Karpas-422 (cell line): ENCODE measurements around the gene INTS11. TPM values are rescaled to one million over a fixed set of nuclear protein-coding genes. Genes with fewer than 3 reads are reported as not detected.

ENCODE experiments used
- DNase-seq: peaks from one replicate; pipeline ENCODE4 v3.0.0-alpha.2; 2015
- H2AFZ ChIP-seq: fragments of 200-600 bp; sonication (generic); 2 replicates; pipeline ENCODE4 v1.6.1; 2014; ENCODE audit warnings: antibody characterized with exemption, low read length, mixed read lengths
- H3K27ac ChIP-seq: fragments of 200-600 bp; sonication (generic); 2 replicates; pipeline ENCODE4 v1.5.1; 2014; ENCODE audit warnings: mild to moderate bottlenecking, low read length, moderate library complexity
- H3K27me3 ChIP-seq: fragments of 200-600 bp; sonication (generic); 2 replicates; pipeline ENCODE4 v1.6.1; 2014; ENCODE audit warnings: low read length, mixed read lengths
- H3K36me3 ChIP-seq: fragments of 200-600 bp; sonication (generic); 2 replicates; pipeline ENCODE4 v1.6.1; 2014; ENCODE audit warnings: low read length, mixed read lengths; ENCODE audit not compliant: insufficient read depth
- H3K4me1 ChIP-seq: fragments of 200-600 bp; sonication (generic); 2 replicates; pipeline ENCODE4 v1.6.1; 2014; ENCODE audit warnings: mild to moderate bottlenecking, low read length, mixed read lengths
- H3K4me2 ChIP-seq: fragments of 200-600 bp; sonication (generic); 2 replicates; pipeline ENCODE4 v1.6.1; 2014; ENCODE audit warnings: low read length, low read depth, mild to moderate bottlenecking; ENCODE audit not compliant: poor library complexity, severe bottlenecking
- H3K4me3 ChIP-seq: fragments of 200-600 bp; sonication (generic); 2 replicates; pipeline ENCODE4 v1.5.1; 2014; ENCODE audit warnings: mild to moderate bottlenecking, antibody characterized with exemption, low read length, mixed read lengths
- H3K79me2 ChIP-seq: fragments of 200-600 bp; sonication (generic); 2 replicates; pipeline ENCODE4 v1.6.1; 2014; ENCODE audit warnings: mild to moderate bottlenecking, low read length, mixed read lengths
- H3K9ac ChIP-seq: fragments of 200-600 bp; sonication (generic); 2 replicates; pipeline ENCODE4 v1.6.0; 2014; ENCODE audit warnings: low read length
- H3K9me2 ChIP-seq: fragments of 200-600 bp; sonication (generic), shearing (Covaris generic); replicated peaks from 2 replicates; pipeline ENCODE4 v1.6.0; 2014; ENCODE audit warnings: mild to moderate bottlenecking, low read length, moderate library complexity; ENCODE audit not compliant: insufficient read depth
- H3K9me3 ChIP-seq: fragments of 300-700, 200-600 bp; sonication (generic); 2 replicates; pipeline ENCODE4 v1.6.1; 2014; ENCODE audit warnings: low read length, mixed read lengths
- H4K20me1 ChIP-seq: fragments of 200-600 bp; sonication (generic); 2 replicates; pipeline ENCODE4 v1.6.1; 2014; ENCODE audit warnings: mild to moderate bottlenecking, antibody characterized with exemption, low read length, low read depth; ENCODE audit not compliant: insufficient read depth
- total RNA-seq: library from RNA; depleted of rRNA; stranded (reverse); fragments of >200 nt; shearing (Covaris generic); gene quantifications from 2 replicates; pipeline ENCODE4 v1.2.3, GENCODE V29; 2014; ENCODE audit warnings: low replicate concordance

Gene INTS11
- total RNA-seq, 1 experiment from 2014 or later = 69.8 TPM

- no peaks in the 10 kb centered on the region for H3K27me3 ChIP-seq
- H3K27ac ChIP-seq = no peak overlapping the region
- H3K9ac ChIP-seq = no peak overlapping the region
- H4K20me1 ChIP-seq = peaks cover 37% of the 10 kb centered on the region; the same call in 1 of the 2 replicates
- no peaks in the 10 kb centered on the region for H3K9me2 ChIP-seq
- peaks cover 29% of the 10 kb centered on the region for H3K4me1 ChIP-seq
- no peak overlapping the region for H3K4me3 ChIP-seq
- peaks cover 46% of the 10 kb centered on the region for H3K79me2 ChIP-seq
- H3K9me3 ChIP-seq = no peaks in the 10 kb centered on the region
- no peak overlapping the region for H2AFZ ChIP-seq
- no peak for DNase-seq
- no peak overlapping the region for H3K4me2 ChIP-seq
- peaks cover 3% of the 10 kb centered on the region; the same call in 1 of the 2 replicates for H3K36me3 ChIP-seq
These were observed 18.2 kb upstream of the INTS11 start for GRCh38 chr1:1342584-1343115.

- Histone ChIP-seq H3K36me3 (peaks cover 5% of the 10 kb centered on the region; the same call in 1 of the 2 replicates), H3K27me3 (no peaks in the 10 kb centered on the region), H2AFZ (no peak overlapping the region), H4K20me1 (peaks cover 36% of the 10 kb centered on the region), H3K27ac (no peak overlapping the region), H3K4me3 (no peak overlapping the region), H3K9me2 (no peaks in the 10 kb centered on the region), H3K4me2 (no peak overlapping the region), H3K9ac (no peak overlapping the region), H3K9me3 (no peaks in the 10 kb centered on the region), H3K4me1 (peaks cover 26% of the 10 kb centered on the region), H3K79me2 (peaks cover 40% of the 10 kb centered on the region)
- DNase-seq = no peak
These were observed 17.7 kb upstream of the INTS11 start for GRCh38 chr1:1342061-1342562.

GRCh38 chr1:1341549-1342021, 17.1 kb upstream of the INTS11 start:
- Histone ChIP-seq H4K20me1 (peaks cover 36% of the 10 kb centered on the region), H3K36me3 (peaks cover 5% of the 10 kb centered on the region; the same call in 1 of the 2 replicates), H3K9ac (no peak overlapping the region), H3K27me3 (no peaks in the 10 kb centered on the region), H3K4me1 (peaks cover 21% of the 10 kb centered on the region), H3K27ac (no peak overlapping the region), H3K9me3 (no peaks in the 10 kb centered on the region), H3K4me3 (no peak overlapping the region), H3K9me2 (no peaks in the 10 kb centered on the region), H3K79me2 (peaks cover 35% of the 10 kb centered on the region), H3K4me2 (no peak overlapping the region), H2AFZ (no peak overlapping the region)
- no peak for DNase-seq

GRCh38 chr1:1340791-1341548, 16.5 kb upstream of the INTS11 start:
- H3K4me3 ChIP-seq = no peak overlapping the region
- H3K9me3 ChIP-seq = no peaks in the 10 kb centered on the region
- H3K9me2 ChIP-seq = no peaks in the 10 kb centered on the region
- H2AFZ ChIP-seq = no peak overlapping the region
- no peak overlapping the region for H3K4me2 ChIP-seq
- H4K20me1 ChIP-seq = peaks cover 30% of the 10 kb centered on the region
- H3K36me3 ChIP-seq = peaks cover 5% of the 10 kb centered on the region; the same call in 1 of the 2 replicates
- no peak overlapping the region for H3K9ac ChIP-seq
- no peak for DNase-seq
- H3K27me3 ChIP-seq = no peaks in the 10 kb centered on the region
- H3K27ac ChIP-seq = no peak overlapping the region
- H3K4me1 ChIP-seq = peaks cover 15% of the 10 kb centered on the region
- H3K79me2 ChIP-seq = peaks cover 29% of the 10 kb centered on the region

GRCh38 chr1:1340185-1340584, 15.7 kb upstream of the INTS11 start:
- Histone ChIP-seq H3K9ac (no peak overlapping the region), H3K36me3 (peaks cover 5% of the 10 kb centered on the region; the same call in 1 of the 2 replicates), H3K9me3 (no peaks in the 10 kb centered on the region), H3K4me2 (no peak overlapping the region), H3K27me3 (no peaks in the 10 kb centered on the region), H3K79me2 (peaks cover 21% of the 10 kb centered on the region), H4K20me1 (peaks cover 29% of the 10 kb centered on the region), H2AFZ (no peak overlapping the region), H3K9me2 (no peaks in the 10 kb centered on the region), H3K4me1 (peaks cover 11% of the 10 kb centered on the region), H3K4me3 (no peak overlapping the region), H3K27ac (no peak overlapping the region)
- DNase-seq = no peak

GRCh38 chr1:1338278-1338677, 13.8 kb upstream of the INTS11 start:
- H3K4me2 ChIP-seq = no peak overlapping the region
- peaks cover 16% of the 10 kb centered on the region for H3K4me1 ChIP-seq
- DNase-seq = no peak
- no peaks in the 10 kb centered on the region for H3K27me3 ChIP-seq
- no peak overlapping the region for H3K4me3 ChIP-seq
- H3K9me2 ChIP-seq = no peaks in the 10 kb centered on the region
- H3K9ac ChIP-seq = no peak overlapping the region
- H2AFZ ChIP-seq = no peak overlapping the region
- H3K36me3 ChIP-seq = peaks cover 5% of the 10 kb centered on the region
- H3K9me3 ChIP-seq = no peaks in the 10 kb centered on the region
- peaks cover 2% of the 10 kb centered on the region; the same call in 1 of the 2 replicates for H3K79me2 ChIP-seq
- peaks cover 17% of the 10 kb centered on the region for H4K20me1 ChIP-seq
- H3K27ac ChIP-seq = no peak overlapping the region

- Histone ChIP-seq H3K9me2 (no peaks in the 10 kb centered on the region), H3K36me3 (peaks cover 5% of the 10 kb centered on the region), H3K27ac (no peak overlapping the region), H3K4me3 (no peak overlapping the region), H3K9ac (no peak overlapping the region), H2AFZ (no peak overlapping the region), H4K20me1 (peaks cover 17% of the 10 kb centered on the region), H3K79me2 (peaks cover 2% of the 10 kb centered on the region; the same call in 1 of the 2 replicates), H3K27me3 (no peaks in the 10 kb centered on the region), H3K4me2 (no peak overlapping the region), H3K9me3 (no peaks in the 10 kb centered on the region), H3K4me1 (peaks cover 17% of the 10 kb centered on the region)
- peak; percentile 89 for DNase-seq
These were observed 13.3 kb upstream of the INTS11 start for GRCh38 chr1:1337793-1338147.
